ENCODE results near the gene OSBPL5.
"Not testable (repeated sequence)": the region's sequence is repeated elsewhere in the genome, so short reads cannot be mapped to it uniquely, and the experiment has no call there.

Gene OSBPL5

GRCh38 chr11:3121416-3121815 lies 43.7 kb downstream of the OSBPL5 start:
- DNase-seq (ENCODE audit: low spot score), result no peak

- no peak for DNase-seq (ENCODE audit: low spot score)
These were observed 44.9 kb downstream of the OSBPL5 start for GRCh38 chr11:3120071-3120792.

- DNase-seq (ENCODE audit: low spot score), result no peak
These were observed 45.8 kb downstream of the OSBPL5 start for GRCh38 chr11:3119141-3119821.

- DNase-seq (ENCODE audit: low spot score), result no peak
These were observed 49.8 kb downstream of the OSBPL5 start for GRCh38 chr11:3115321-3115720.

GRCh38 chr11:3113661-3114060 lies 51.4 kb downstream of the OSBPL5 start:
- not testable (repeated sequence) for DNase-seq (ENCODE audit: low spot score)

GRCh38 chr11:3111919-3112690 lies 53.0 kb downstream of the OSBPL5 start:
- DNase-seq (ENCODE audit: low spot score), result no peak

GRCh38 chr11:3111466-3111865 lies 53.6 kb downstream of the OSBPL5 start:
- DNase-seq (ENCODE audit: low spot score), result no peak

- DNase-seq (ENCODE audit: low spot score), result peak; percentile 55
These were observed 55.0 kb downstream of the OSBPL5 start for GRCh38 chr11:3109921-3110706.

- no peak for DNase-seq (ENCODE audit: low spot score)
These were observed 55.7 kb downstream of the OSBPL5 start for GRCh38 chr11:3109434-3109833.

- DNase-seq (ENCODE audit: low spot score), result no peak
These were observed 56.9 kb downstream of the OSBPL5 start for GRCh38 chr11:3108183-3108721.

GRCh38 chr11:3107608-3108182 lies 57.4 kb downstream of the OSBPL5 start:
- DNase-seq (ENCODE audit: low spot score), result no peak

GRCh38 chr11:3106736-3107524 lies 58.2 kb downstream of the OSBPL5 start:
- DNase-seq (ENCODE audit: low spot score), result no peak

- DNase-seq (ENCODE audit: low spot score), result no peak
These were observed 59.0 kb downstream of the OSBPL5 start for GRCh38 chr11:3105791-3106735.

GRCh38 chr11:3104961-3105790 lies 59.9 kb downstream of the OSBPL5 start:
- DNase-seq (ENCODE audit: low spot score), result no peak

GRCh38 chr11:3104051-3104714 lies 60.9 kb downstream of the OSBPL5 start:
- no peak for DNase-seq (ENCODE audit: low spot score)

GRCh38 chr11:3103076-3103475 lies 62.0 kb downstream of the OSBPL5 start:
- DNase-seq (ENCODE audit: low spot score), result no peak

GRCh38 chr11:3102641-3102921 lies 62.5 kb downstream of the OSBPL5 start:
- DNase-seq (ENCODE audit: low spot score), result no peak

- no peak for DNase-seq (ENCODE audit: low spot score)
These were observed 63.0 kb downstream of the OSBPL5 start for GRCh38 chr11:3101921-3102640.
